Thyroid gland (tissue), 4 donors: Measurements from ENCODE around the gene HOXA7.

Source experiments
- CTCF ChIP-seq, 6 experiments: fragments of 200-600 bp in 3 of 6; fragments of 450-650 bp in 3 of 6; sonication (generic) in 3 of 6; IDR thresholded peaks; one replicate each; pipeline ENCODE4 v1.5.1; 2016 to 2019; ENCODE audit warnings: antibody characterized with exemption in 6 of 6, mild to moderate bottlenecking in 2 of 6, inconsistent platforms in 1 of 6, moderate library complexity in 1 of 6
- POLR2A ChIP-seq, 2 donors: fragments of 450-650 bp; IDR thresholded peaks; one replicate each; pipeline ENCODE4 v1.6.1; 2017; ENCODE audit warnings: antibody characterized with exemption in 2 of 2, mild to moderate bottlenecking in 2 of 2, moderate library complexity in 1 of 2

GRCh38 chr7:27146491-27147198 is 9.8 kb downstream of the HOXA7 start:
- TF ChIP-seq CTCF (IDR thresholded peaks at IDR 0.05) (no peak), POLR2A (IDR thresholded peaks at IDR 0.05) (no peak)
